Mucosa of rectum (tissue), 2 donors: Measurements from ENCODE around the gene LILRB3.
"Not testable (repeated sequence)": the region's sequence is repeated elsewhere in the genome, so short reads cannot be mapped to it uniquely, and the experiment has no call there.

Source experiments
- H3K27ac ChIP-seq, 2 donors: one replicate each; pipeline ENCODE4 v1.7.0; 2013; ENCODE audit warnings: inconsistent platforms in 2 of 2, low read depth in 2 of 2, low read length in 2 of 2
- H3K27me3 ChIP-seq, 2 donors: one replicate each; pipeline ENCODE4 v1.7.0; 2013; ENCODE audit warnings: low read length in 2 of 2; ENCODE audit not compliant: control insufficient read depth in 2 of 2, insufficient read depth in 2 of 2
- H3K36me3 ChIP-seq, 2 donors: one replicate each; pipeline ENCODE4 v1.7.0; 2013; ENCODE audit warnings: low read length in 2 of 2; ENCODE audit not compliant: control insufficient read depth in 2 of 2, insufficient read depth in 2 of 2
- H3K4me1 ChIP-seq, 2 donors: one replicate each; pipeline ENCODE4 v1.7.0; 2013; ENCODE audit warnings: low read length in 2 of 2, mild to moderate bottlenecking in 1 of 2; ENCODE audit not compliant: control insufficient read depth in 2 of 2, insufficient read depth in 2 of 2
- H3K4me3 ChIP-seq, 2 donors: one replicate each; pipeline ENCODE4 v1.7.0; 2013; ENCODE audit warnings: low read length in 2 of 2
- H3K9ac ChIP-seq, 2 donors: one replicate each; pipeline ENCODE4 v1.7.0; 2013; ENCODE audit warnings: low read length in 2 of 2, low read depth in 1 of 2, mild to moderate bottlenecking in 1 of 2
- H3K9me3 ChIP-seq, 2 donors: one replicate each; pipeline ENCODE4 v1.7.0; 2013; ENCODE audit warnings: low read length in 2 of 2; ENCODE audit not compliant: control insufficient read depth in 2 of 2
- donor health status: healthy.
- donor health status: Normal muscosa, but diverticular disease.

Gene LILRB3

GRCh38 chr19:54180691-54181091, 42.1 kb downstream of the LILRB3 start:
- peaks cover 12 to 15% of the 10 kb centered on the region in 2 donors for H3K36me3 ChIP-seq
- peaks cover 4 to 5% of the 10 kb centered on the region in 2 donors for H3K4me1 ChIP-seq
- H3K9ac ChIP-seq, result no peak overlapping the region
- no peaks in the 10 kb centered on the region for H3K27me3 ChIP-seq
- H3K27ac ChIP-seq, result no peak overlapping the region
- H3K4me3 ChIP-seq, result no peak overlapping the region
- no peaks in the 10 kb centered on the region for H3K9me3 ChIP-seq

GRCh38 chr19:54179921-54180461, 42.8 kb downstream of the LILRB3 start:
- Histone ChIP-seq H3K9ac (peak overlapping the region in 1 of 2 donors; percentile 8), H3K27ac (no peak overlapping the region), H3K27me3 (no peaks in the 10 kb centered on the region)

GRCh38 chr19:54179262-54179852, 43.5 kb downstream of the LILRB3 start:
- H3K36me3 ChIP-seq, result peaks cover 12 to 15% of the 10 kb centered on the region in 2 donors
- no peak overlapping the region for H3K27ac ChIP-seq

More at GRCh38 chr19:54179921-54180461, 42.8 kb downstream of the LILRB3 start:
- Histone ChIP-seq H3K9me3 (no peaks in the 10 kb centered on the region), H3K4me3 (no peak overlapping the region), H3K4me1 (peaks cover 4 to 5% of the 10 kb centered on the region in 2 donors), H3K36me3 (peaks cover 12 to 15% of the 10 kb centered on the region in 2 donors)

GRCh38 chr19:54178581-54179261, 44.1 kb downstream of the LILRB3 start:
- Histone ChIP-seq H3K9me3 (no peaks in the 10 kb centered on the region), H3K27me3 (no peaks in the 10 kb centered on the region), H3K36me3 (peaks cover 12 to 15% of the 10 kb centered on the region in 2 donors), H3K9ac (no peak overlapping the region), H3K4me3 (no peak overlapping the region), H3K4me1 (peaks cover 4 to 5% of the 10 kb centered on the region in 2 donors), H3K27ac (no peak overlapping the region)

More at GRCh38 chr19:54179262-54179852, 43.5 kb downstream of the LILRB3 start:
- Histone ChIP-seq H3K4me3 (no peak overlapping the region), H3K27me3 (no peaks in the 10 kb centered on the region), H3K9ac (no peak overlapping the region), H3K4me1 (peaks cover 4 to 5% of the 10 kb centered on the region in 2 donors), H3K9me3 (no peaks in the 10 kb centered on the region)

DNA sequence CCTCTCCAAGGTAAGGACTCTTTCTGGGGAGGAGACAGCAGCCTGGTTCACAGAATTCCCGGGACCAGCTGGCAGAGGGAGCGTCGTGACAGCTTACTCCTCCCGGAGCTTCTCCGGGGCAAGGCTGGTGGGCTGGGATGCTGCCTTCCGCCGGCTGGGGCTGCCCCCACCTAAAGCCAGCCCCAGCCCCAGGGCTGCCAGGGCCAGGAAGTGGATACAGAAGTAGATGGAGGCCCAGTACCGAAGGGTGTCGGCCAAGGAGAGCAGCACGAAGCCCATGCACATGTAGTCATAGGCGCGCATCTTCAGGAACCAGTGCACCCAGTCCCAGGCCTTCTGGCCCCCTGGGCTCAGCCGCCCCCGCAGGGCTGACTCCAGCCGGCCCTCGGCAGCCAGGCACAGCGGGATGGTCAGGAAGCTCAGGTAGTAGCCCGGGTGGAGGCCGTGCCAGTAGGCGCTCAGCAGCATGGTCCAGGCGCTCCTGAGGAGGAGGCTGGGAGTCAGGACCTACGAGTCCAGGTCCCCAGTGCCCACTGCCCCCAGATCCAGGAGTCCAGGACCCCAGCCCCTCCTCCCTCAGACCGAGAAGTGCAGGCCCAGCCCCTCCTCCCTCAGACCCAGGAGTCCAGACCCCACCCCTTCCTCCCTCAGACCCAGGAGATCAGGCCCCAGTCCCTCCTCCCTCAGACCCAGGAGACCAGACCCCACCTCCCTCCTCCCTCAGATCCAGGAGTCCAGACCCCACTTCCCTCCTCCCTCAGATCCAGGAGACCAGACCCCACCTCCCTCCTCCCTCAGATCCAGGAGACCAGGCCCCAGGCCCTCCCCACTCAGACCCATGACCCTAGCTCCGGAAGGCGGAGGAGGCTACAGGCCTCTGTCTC, 48.6 kb downstream of the LILRB3 start:
- no peaks in the 10 kb centered on the region for H3K27me3 ChIP-seq
- no peak overlapping the region for H3K9ac ChIP-seq
- H3K4me1 ChIP-seq, result peaks cover 0 to 5% of the 10 kb centered on the region in 2 donors
- H3K9me3 ChIP-seq, result no peaks in the 10 kb centered on the region
- no peak overlapping the region for H3K27ac ChIP-seq
- no peak overlapping the region for H3K4me3 ChIP-seq
- peaks cover 0 to 8% of the 10 kb centered on the region in 2 donors for H3K36me3 ChIP-seq

DNA sequence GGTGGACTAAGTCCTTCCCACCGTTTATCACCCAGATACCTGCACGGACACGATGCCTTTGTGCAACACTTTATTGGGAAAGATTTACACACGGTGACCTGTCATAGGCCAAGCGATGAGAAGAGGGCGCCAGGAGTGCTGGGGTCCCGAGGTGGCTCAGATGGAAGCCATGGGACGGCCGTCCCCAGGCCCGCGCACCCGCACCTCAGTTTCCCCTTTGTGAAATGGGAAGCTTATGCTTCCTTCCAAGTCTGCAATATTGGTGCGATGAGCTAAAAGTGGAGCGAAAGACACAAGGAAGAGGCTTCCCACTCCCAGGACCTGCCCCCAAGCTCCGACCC, 49.5 kb downstream of the LILRB3 start:
- Histone ChIP-seq H3K4me1 (peaks cover 1 to 7% of the 10 kb centered on the region in 2 donors), H3K4me3 (peak overlapping the region; percentile 31 to 74), H3K36me3 (peaks cover 0 to 3% of the 10 kb centered on the region in 2 donors), H3K27me3 (no peaks in the 10 kb centered on the region), H3K9ac (peak overlapping the region in 1 of 2 donors; percentile 27), H3K27ac (no peak overlapping the region), H3K9me3 (no peaks in the 10 kb centered on the region)

GRCh38 chr19:54172471-54173358, 50.1 kb downstream of the LILRB3 start, which contains the start of gene TMC4:
TMC4 (minus strand) TSS chr19:54173160; CDS start chr19:54173117, 43 bp downstream.
- H3K36me3 ChIP-seq, result no peaks in the 10 kb centered on the region
- peaks cover 3 to 9% of the 10 kb centered on the region in 2 donors for H3K4me1 ChIP-seq
- no peaks in the 10 kb centered on the region for H3K9me3 ChIP-seq
- peak within 1 kb of the TSS; percentile 89 to 91 for H3K27ac ChIP-seq
- H3K27me3 ChIP-seq, result no peaks in the 10 kb centered on the region
- H3K4me3 ChIP-seq, result peak within 1 kb of the TSS; percentile 74 to 83
- H3K9ac ChIP-seq, result peak within 1 kb of the TSS; percentile 87 to 96

- peak overlapping the region in 1 of 2 donors; percentile 31 for H3K4me3 ChIP-seq
- not testable (repeated sequence) for H3K27me3 ChIP-seq, H3K36me3 ChIP-seq, H3K4me1 ChIP-seq, H3K9ac ChIP-seq, H3K9me3 ChIP-seq
- H3K27ac ChIP-seq, result peak overlapping the region in 1 of 2 donors; percentile 89
These were observed 50.9 kb downstream of the LILRB3 start for GRCh38 chr19:54171736-54172431.
